HFFc6 (cell line): ENCODE results near the gene OBI1. TPM values are rescaled to one million over a fixed set of nuclear protein-coding genes. Genes with fewer than 3 reads are reported as not detected.

Experiments used
- DNase-seq: peaks from one replicate; pipeline ENCODE4 v3.0.0-alpha.2; 2018
- H3K27ac Mint-ChIP-seq: 2 replicates; pipeline ENCODE4 v1.8.0; 2020; ENCODE audit warnings: mild to moderate bottlenecking, mixed read lengths
- H3K27me3 Mint-ChIP-seq: 2 replicates; pipeline ENCODE4 v1.8.0; 2021; ENCODE audit warnings: mild to moderate bottlenecking, moderate library complexity, mixed read lengths; ENCODE audit not compliant: insufficient read depth
- H3K36me3 Mint-ChIP-seq: 2 replicates; pipeline ENCODE4 v1.8.0; 2021; ENCODE audit warnings: low read depth, mixed read lengths
- H3K4me1 Mint-ChIP-seq: 2 replicates; pipeline ENCODE4 v1.8.0; 2020; ENCODE audit warnings: low read depth, mixed read lengths
- H3K4me3 Mint-ChIP-seq: 2 replicates; pipeline ENCODE4 v1.8.0; 2020; ENCODE audit warnings: mild to moderate bottlenecking, moderate library complexity, mixed read lengths
- H3K9me3 Mint-ChIP-seq: 2 replicates; pipeline ENCODE4 v1.8.0; 2020; ENCODE audit warnings: mild to moderate bottlenecking, mixed read lengths
- total RNA-seq, 6 experiments: library from RNA; stranded (reverse); fragmentation: NEBNext Ultra II Directional; extraction: Animal tissue kit (Norgen Biotek cat#: 25700); gene quantifications; 2 replicates in 1 of 6; 3 replicates in 5 of 6; pipeline ENCODE4 v1.2.3, GENCODE V29; 2021
- TF ChIP-seq, protein P1 (sequence below): fragments of 200-600 bp; sonication (generic); IDR thresholded peaks from 2 replicates; pipeline ENCODE4 v1.5.0; 2021; ENCODE audit warnings: antibody characterized with exemption, mild to moderate bottlenecking

Gene OBI1
- total RNA-seq, 6 experiments from 2014 or later, result 7.4 to 10.6 (median 10.3) TPM

DNA sequence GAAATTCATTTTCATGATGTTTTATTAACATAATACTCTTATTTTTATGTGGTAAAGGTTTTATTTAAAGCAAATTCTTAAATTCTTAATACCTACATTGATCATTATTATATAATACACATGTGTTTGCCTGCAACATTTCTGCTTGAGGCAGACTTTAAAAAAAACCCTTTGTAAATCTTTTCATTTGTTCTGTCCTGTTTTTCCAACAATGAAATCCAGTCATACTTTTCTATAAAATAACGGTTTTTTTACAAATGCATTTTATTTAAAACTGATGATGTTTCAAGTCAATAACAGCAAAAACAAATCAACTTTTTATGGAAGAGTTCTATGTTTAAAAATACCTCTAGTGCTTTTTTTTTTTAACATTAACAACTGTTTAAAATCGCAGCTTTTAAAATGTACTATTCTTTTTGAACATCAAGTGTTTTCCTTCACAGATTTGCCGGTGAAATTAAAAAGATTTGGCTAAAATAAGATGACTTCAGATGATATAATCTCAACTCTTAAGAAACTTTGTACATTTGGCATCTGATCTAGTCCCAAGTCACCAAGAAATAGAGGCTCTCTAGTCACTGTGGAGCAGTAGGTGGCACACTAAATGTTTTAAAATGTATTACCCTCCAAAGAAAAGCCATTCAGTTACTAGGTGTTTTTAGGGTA lies 60.7 kb downstream of the OBI1 start:
- Mint-ChIP-seq H3K9me3 (no peaks in the 10 kb centered on the region; the same call in 1 of the 2 replicates), H3K27me3 (peaks cover 61% of the 10 kb centered on the region), H3K4me3 (no peak overlapping the region), H3K4me1 (peaks cover 13% of the 10 kb centered on the region), H3K36me3 (no peaks in the 10 kb centered on the region), H3K27ac (no peak overlapping the region)
- no peak for DNase-seq
- TF ChIP-seq, protein P1, sequence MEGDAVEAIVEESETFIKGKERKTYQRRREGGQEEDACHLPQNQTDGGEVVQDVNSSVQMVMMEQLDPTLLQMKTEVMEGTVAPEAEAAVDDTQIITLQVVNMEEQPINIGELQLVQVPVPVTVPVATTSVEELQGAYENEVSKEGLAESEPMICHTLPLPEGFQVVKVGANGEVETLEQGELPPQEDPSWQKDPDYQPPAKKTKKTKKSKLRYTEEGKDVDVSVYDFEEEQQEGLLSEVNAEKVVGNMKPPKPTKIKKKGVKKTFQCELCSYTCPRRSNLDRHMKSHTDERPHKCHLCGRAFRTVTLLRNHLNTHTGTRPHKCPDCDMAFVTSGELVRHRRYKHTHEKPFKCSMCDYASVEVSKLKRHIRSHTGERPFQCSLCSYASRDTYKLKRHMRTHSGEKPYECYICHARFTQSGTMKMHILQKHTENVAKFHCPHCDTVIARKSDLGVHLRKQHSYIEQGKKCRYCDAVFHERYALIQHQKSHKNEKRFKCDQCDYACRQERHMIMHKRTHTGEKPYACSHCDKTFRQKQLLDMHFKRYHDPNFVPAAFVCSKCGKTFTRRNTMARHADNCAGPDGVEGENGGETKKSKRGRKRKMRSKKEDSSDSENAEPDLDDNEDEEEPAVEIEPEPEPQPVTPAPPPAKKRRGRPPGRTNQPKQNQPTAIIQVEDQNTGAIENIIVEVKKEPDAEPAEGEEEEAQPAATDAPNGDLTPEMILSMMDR, result no peak

DNA sequence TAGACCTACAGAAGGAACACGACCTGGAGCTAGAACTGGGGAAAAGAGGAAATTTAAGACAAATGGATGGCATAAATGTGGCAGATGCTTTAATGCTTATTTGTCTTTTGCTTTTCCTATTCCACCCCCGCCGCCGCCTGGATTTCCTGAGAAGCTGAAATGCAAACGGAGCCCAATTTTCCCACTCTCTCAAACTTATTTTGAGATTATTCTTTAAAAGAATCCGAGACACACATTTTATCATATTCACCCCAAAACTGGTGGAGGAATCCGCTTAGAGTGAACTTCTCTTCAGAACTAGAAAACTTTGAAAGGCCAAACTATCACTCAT lies 61.4 kb downstream of the OBI1 start:
- H3K27me3 Mint-ChIP-seq, result peaks cover 63% of the 10 kb centered on the region
- H3K9me3 Mint-ChIP-seq, result no peaks in the 10 kb centered on the region; the same call in 1 of the 2 replicates
- H3K4me1 Mint-ChIP-seq, result peaks cover 9% of the 10 kb centered on the region
- H3K36me3 Mint-ChIP-seq, result no peaks in the 10 kb centered on the region
- no peak for DNase-seq
- no peak overlapping the region for H3K4me3 Mint-ChIP-seq
- TF ChIP-seq, protein P1, result no peak
- no peak overlapping the region for H3K27ac Mint-ChIP-seq

DNA sequence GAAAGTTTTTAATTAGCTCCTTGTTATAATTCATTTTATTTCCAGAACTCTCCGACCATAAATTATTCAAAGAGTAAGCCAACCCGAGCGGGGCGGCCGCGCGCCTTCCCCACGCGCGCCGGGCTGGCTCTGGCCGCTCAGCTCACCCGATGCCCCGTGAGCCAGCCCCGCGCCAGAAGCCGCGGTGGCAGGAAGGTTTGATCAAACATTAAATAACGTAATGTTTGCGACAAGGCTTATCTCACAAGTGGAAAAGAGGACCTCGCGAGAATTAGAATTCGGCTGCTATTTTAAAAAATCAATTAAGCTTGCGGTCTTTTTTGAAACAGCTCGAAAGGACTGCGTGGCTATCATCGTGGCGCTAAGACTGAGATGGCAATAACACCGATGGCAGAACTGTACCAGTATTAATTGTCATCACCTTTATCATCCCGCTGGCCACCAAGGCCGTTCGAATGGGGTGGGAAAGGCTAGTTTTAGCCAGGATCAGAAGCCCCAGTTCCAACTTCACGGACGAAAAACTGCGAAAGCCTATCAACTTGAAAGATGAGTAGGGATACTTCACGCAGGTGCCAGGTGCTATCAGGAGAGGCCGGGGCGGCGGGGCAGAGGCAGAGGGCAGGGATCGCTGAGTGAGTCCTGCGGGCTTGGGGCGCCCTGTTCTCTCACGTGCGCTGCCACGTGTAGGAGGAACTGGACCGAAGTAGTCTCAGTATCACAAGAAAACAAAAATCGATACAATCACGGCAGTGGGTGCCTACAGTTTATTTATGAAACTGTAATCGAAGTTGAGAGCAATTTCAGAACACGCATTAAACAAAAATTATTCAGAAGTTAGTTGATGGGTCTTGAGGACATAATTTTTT lies 62.0 kb downstream of the OBI1 start:
- H3K9me3 Mint-ChIP-seq, result no peaks in the 10 kb centered on the region
- DNase-seq, result no peak
- H3K4me3 Mint-ChIP-seq, result no peak overlapping the region

DNA sequence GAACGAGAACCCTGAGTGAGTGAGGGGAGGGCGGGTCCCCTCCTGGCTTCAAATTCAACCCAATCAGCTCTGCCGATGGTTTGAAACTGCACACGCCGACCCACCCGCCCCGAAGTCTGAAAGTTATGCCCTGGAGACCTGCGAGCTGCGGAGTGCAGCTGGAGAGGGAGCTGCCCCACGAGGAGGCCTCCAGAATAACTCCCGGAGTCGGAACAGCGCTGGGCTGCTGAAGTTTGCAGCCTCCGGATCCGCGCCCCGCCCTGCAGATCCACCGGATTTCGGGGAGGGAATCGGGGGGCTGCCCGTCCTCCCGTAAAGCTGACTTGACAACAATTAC lies 62.6 kb downstream of the OBI1 start:
- Mint-ChIP-seq H3K36me3 (no peaks in the 10 kb centered on the region), H3K4me3 (no peak overlapping the region), H3K27me3 (peaks cover 61% of the 10 kb centered on the region), H3K27ac (no peak overlapping the region), H3K4me1 (peaks cover 5% of the 10 kb centered on the region; the same call in 1 of the 2 replicates), H3K9me3 (no peaks in the 10 kb centered on the region)
- DNase-seq, result no peak
- TF ChIP-seq, protein P1, result no peak

More for the DNA sequence above, 62.0 kb downstream of the OBI1 start:
- TF ChIP-seq, protein P1, result no peak
- Mint-ChIP-seq H3K4me1 (peaks cover 5% of the 10 kb centered on the region; the same call in 1 of the 2 replicates), H3K36me3 (no peaks in the 10 kb centered on the region), H3K27me3 (peaks cover 61% of the 10 kb centered on the region), H3K27ac (no peak overlapping the region)

DNA sequence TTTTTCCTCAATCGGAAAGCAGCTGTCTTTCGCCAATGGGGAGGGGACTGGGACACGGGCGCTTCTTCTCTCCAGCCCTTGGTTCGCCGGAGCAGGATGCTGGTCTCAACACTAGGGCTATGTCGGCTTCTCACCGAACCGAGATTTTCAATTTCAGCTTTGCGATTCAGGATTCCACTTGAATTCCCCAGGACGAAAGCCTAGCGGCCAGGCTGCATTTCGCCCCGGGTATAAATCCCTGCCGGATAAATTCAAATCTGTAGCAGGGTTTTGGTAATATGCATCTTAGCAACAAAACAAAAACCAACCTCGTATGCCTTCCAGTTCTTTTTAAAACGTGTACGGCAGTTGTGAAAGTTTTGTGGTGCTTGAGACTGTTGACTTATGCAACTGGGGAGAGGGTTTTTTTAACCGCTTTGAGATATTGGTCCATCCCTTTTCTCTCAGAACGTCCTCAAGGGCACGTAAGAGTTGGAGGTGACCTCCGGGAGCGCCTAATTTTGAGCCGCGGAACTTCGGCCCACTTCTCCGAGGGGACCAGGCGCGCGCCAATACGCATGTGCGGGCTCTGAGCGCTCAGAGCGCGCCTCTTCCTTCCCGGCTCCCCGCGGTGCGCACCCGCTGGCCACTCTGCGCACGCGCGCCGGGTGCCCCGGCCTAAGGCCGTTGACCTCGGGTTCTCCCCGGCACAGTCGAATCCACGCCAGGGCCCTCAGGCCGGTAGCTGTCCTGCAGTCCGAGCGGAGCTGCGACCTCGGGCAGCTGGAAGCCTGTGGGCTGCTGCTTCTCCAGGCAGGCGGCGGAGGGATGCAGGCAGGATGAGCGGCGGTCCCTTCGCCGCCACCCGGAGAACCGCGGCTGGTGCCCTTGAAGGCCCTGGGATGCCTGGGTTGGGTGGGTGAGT lies 63.2 kb downstream of the OBI1 start:
- no peak for DNase-seq
- TF ChIP-seq, protein P1, result no peak
- H3K9me3 Mint-ChIP-seq, result no peaks in the 10 kb centered on the region
- no peaks in the 10 kb centered on the region for H3K36me3 Mint-ChIP-seq
- H3K4me3 Mint-ChIP-seq, result no peak overlapping the region
- peaks cover 3% of the 10 kb centered on the region; the same call in 1 of the 2 replicates for H3K4me1 Mint-ChIP-seq
- H3K27me3 Mint-ChIP-seq, result peaks cover 55% of the 10 kb centered on the region
- no peak overlapping the region for H3K27ac Mint-ChIP-seq
